ENCODE results near the gene TIMM44. TPM values are rescaled to one million over a fixed set of nuclear protein-coding genes. Genes with fewer than 3 reads are reported as not detected.
A peak's percentile ranks its signal among the peaks of the same experiment; 100 is the strongest.

The TIMM44 gene
- total RNA-seq, 1 experiment from 2014 or later: 114 TPM

GRCh38 chr19:7965259-7965841, 21.9 kb upstream of the TIMM44 start:
- H3K9me3 ChIP-seq (ENCODE audit: control insufficient read depth, low read depth, low read length): no peaks in the 10 kb centered on the region
- no peak overlapping the region for H3K4me3 Mint-ChIP-seq
- DNase-seq: no peak

More at GRCh38 chr19:7965259-7965841, 21.9 kb upstream of the TIMM44 start:
- Mint-ChIP-seq H3K36me3 (ENCODE audit: insufficient read depth in 1 of 3, low read depth in 3 of 3) (peaks cover 39 to 79% (median 76%) of the 10 kb centered on the region in 3 experiments), H3K4me1 (peaks cover 12 to 16% of the 10 kb centered on the region in 2 experiments), H3K27ac (peak overlapping the region in 1 of 3 experiments; percentile 37; a peak in 1 of 7 replicates), H3K27me3 (ENCODE audit: low read depth) (no peaks in the 10 kb centered on the region), H3K9me3 (no peaks in the 10 kb centered on the region)
- Histone ChIP-seq H4K8ac (replicated peaks; ENCODE audit: insufficient read length, low read depth, low read length) (no peak overlapping the region), H4K5ac (ENCODE audit: insufficient read length, low read depth, low read length) (no peak overlapping the region), H3K14ac (ENCODE audit: insufficient read depth, low read length) (no peak overlapping the region), H3K4ac (ENCODE audit: low read depth, low read length) (no peak overlapping the region), H2BK20ac (ENCODE audit: low read depth, low read length, poor library complexity, severe bottlenecking) (no peak overlapping the region), H3K23ac (ENCODE audit: insufficient read length, low read depth, low read length) (no peak overlapping the region), H3T11ph (ENCODE audit: low read length) (no peak overlapping the region), H4K91ac (ENCODE audit: insufficient read length, low read depth, low read length) (no peak overlapping the region), H3K4me2 (ENCODE audit: insufficient read depth, insufficient read length, low read length) (no peak overlapping the region), H3K23me2 (ENCODE audit: insufficient read length, low read depth, low read length, poor library complexity, severe bottlenecking) (no peaks in the 10 kb centered on the region), H2AFZ (ENCODE audit: low read length) (no peak overlapping the region), H3K27ac (ENCODE audit: insufficient read length, low read depth, low read length) (no peak overlapping the region), H2BK120ac (ENCODE audit: low read depth, low read length, poor library complexity, severe bottlenecking) (no peak overlapping the region), H3K56ac (ENCODE audit: insufficient read length, low read depth, low read length) (no peak overlapping the region), H3K79me1 (ENCODE audit: insufficient read depth, low read depth, low read length, poor library complexity, severe bottlenecking) (no peaks in the 10 kb centered on the region), H3K79me2 (ENCODE audit: insufficient read depth, low read length) (no peaks in the 10 kb centered on the region), H3K4me1 (ENCODE audit: insufficient read depth, low read length) (no peaks in the 10 kb centered on the region), H2BK5ac (ENCODE audit: insufficient read length, low read length) (no peak overlapping the region), H3K9ac (ENCODE audit: extremely low read depth, insufficient read length, low read length) (no peak overlapping the region), H3K18ac (ENCODE audit: insufficient read length, low read depth, low read length) (no peak overlapping the region), H2AK5ac (ENCODE audit: insufficient read length, low read length) (no peak overlapping the region), H3K27me3 (ENCODE audit: insufficient read depth, low read length) (no peaks in the 10 kb centered on the region), H4K20me1 (ENCODE audit: control insufficient read depth, insufficient read depth, insufficient read length) (no peaks in the 10 kb centered on the region), H2BK15ac (ENCODE audit: low read depth, low read length) (no peak overlapping the region), H2BK12ac (ENCODE audit: insufficient read length, low read depth, low read length) (no peak overlapping the region)
- no peak for TF ChIP-seq CTCF (conservative IDR thresholded peaks at IDR 0.05)
- WGBS (ENCODE audit: extremely low coverage, insufficient read length, low lambda C conversion rate): no CpG with 5 or more reads among the region's 12 CpGs
